C4-2B (cell line): ENCODE data around the gene TGFBR2.

Source experiments
- ZFX ChIP-seq: fragments of 450-650 bp; IDR thresholded peaks from 2 replicates; pipeline ENCODE4 v1.6.1; 2017
- TF ChIP-seq, protein P1 (sequence below): fragments of 450-650 bp; conservative IDR thresholded peaks from 2 replicates; pipeline ENCODE4 v1.5.1; 2017; ENCODE audit warnings: mild to moderate bottlenecking

DNA sequence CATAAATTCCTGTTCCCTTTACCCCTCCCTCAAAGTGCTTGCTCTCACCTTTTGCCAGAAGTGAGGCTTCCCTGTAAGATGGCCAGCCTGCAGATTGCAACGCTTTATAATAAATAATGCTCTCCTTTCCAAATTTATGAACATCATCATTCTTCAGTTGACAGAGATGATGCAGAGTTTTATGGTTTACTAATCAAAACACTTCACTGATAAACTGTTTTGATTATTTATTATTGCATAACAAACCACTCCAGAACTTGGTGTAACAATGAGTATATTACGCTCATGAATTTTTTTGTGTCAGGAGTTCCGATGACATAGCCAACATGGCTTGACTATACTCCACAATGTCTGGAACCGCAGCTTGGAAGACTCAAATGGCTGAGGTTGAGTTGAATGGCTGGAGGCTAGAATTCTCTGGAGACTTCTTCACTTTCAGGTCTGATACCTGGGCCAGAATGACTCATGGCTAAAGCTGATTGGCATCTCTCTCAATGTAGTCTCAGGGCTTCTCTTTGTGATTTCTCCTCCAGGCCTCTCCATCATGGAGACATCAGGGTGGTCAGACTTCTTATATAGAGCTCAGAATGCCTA is 27.3 kb upstream of the TGFBR2 start:
- TF ChIP-seq, protein P1, sequence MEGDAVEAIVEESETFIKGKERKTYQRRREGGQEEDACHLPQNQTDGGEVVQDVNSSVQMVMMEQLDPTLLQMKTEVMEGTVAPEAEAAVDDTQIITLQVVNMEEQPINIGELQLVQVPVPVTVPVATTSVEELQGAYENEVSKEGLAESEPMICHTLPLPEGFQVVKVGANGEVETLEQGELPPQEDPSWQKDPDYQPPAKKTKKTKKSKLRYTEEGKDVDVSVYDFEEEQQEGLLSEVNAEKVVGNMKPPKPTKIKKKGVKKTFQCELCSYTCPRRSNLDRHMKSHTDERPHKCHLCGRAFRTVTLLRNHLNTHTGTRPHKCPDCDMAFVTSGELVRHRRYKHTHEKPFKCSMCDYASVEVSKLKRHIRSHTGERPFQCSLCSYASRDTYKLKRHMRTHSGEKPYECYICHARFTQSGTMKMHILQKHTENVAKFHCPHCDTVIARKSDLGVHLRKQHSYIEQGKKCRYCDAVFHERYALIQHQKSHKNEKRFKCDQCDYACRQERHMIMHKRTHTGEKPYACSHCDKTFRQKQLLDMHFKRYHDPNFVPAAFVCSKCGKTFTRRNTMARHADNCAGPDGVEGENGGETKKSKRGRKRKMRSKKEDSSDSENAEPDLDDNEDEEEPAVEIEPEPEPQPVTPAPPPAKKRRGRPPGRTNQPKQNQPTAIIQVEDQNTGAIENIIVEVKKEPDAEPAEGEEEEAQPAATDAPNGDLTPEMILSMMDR: no peak
- no peak for TF ChIP-seq ZFX
